Stimulated activated CD4-positive, alpha-beta T cell treated with anti-CD3 and anti-CD28 coated beads, Interleukin-12 subunit alpha, Interleukin-12 subunit beta, amount 100 ng/mL, for 24 hours (primary cell): ENCODE data around the gene PRAMEF6.
"Not testable (repeated sequence)": the region's sequence is repeated elsewhere in the genome, so short reads cannot be mapped to it uniquely, and the experiment has no call there.

ENCODE experiments used
- DNase-seq, 2 experiments: peaks; one replicate each; pipeline ENCODE4 v3.0.0-alpha.2; 2020; ENCODE audit warnings: low read depth in 2 of 2

Gene PRAMEF6

GRCh38 chr1:12947480-12947879 lies at the start of gene PRAMEF6:
Gene PRAMEF6 (minus strand): TSS chr1:12947580. CDS start chr1:12942518, 5,062 bp downstream.
- DNase-seq: not testable (repeated sequence)

GRCh38 chr1:12924368-12924767 lies 23.0 kb downstream of the PRAMEF6 start:
- not testable (repeated sequence) for DNase-seq

GRCh38 chr1:12921749-12922148 lies 25.6 kb downstream of the PRAMEF6 start:
- not testable (repeated sequence) for DNase-seq

- not testable (repeated sequence) for DNase-seq
Observed at GRCh38 chr1:12916310-12916709, 31.1 kb downstream of the PRAMEF6 start, which contains the start of gene PRAMEF7. Gene PRAMEF7 (plus strand): TSS chr1:12916610. CDS start chr1:12917693, 1,083 bp downstream.

- not testable (repeated sequence) for DNase-seq
Observed at GRCh38 chr1:12903793-12904572, 43.4 kb downstream of the PRAMEF6 start.

- DNase-seq: not testable (repeated sequence)
Observed at GRCh38 chr1:12899186-12899585, 48.2 kb downstream of the PRAMEF6 start.

- not testable (repeated sequence) for DNase-seq
Observed at GRCh38 chr1:12898170-12898569, 49.2 kb downstream of the PRAMEF6 start, which contains the start of gene PRAMEF10. Gene PRAMEF10 (minus strand): TSS chr1:12898270. CDS start chr1:12895847, 2,423 bp downstream.
